Osteoblast (primary cell): ENCODE data around the gene C11orf91. TPM values are rescaled to one million over a fixed set of nuclear protein-coding genes. Genes with fewer than 3 reads are reported as not detected.
A peak's percentile ranks its signal among the peaks of the same experiment; 100 is the strongest.

Experiments used
- DNase-seq: peaks from one replicate; pipeline ENCODE4 v3.0.0; 2011; ENCODE audit warnings: low spot score, mixed read lengths; ENCODE audit not compliant: insufficient read length; ENCODE audit errors: missing footprints
- H2AFZ ChIP-seq: 2 replicates; pipeline ENCODE4 v1.6.0; 2011; ENCODE audit warnings: mild to moderate bottlenecking, low read length
- H3K27ac ChIP-seq: 2 replicates; pipeline ENCODE4 v1.5.1; 2011; ENCODE audit warnings: mild to moderate bottlenecking, low read depth, low read length, moderate library complexity
- H3K27me3 ChIP-seq: 2 replicates; pipeline ENCODE4 v1.6.0; 2012; ENCODE audit warnings: mild to moderate bottlenecking, control low read depth, inconsistent platforms, low read length, moderate library complexity; ENCODE audit not compliant: insufficient read depth
- H3K36me3 ChIP-seq: 2 replicates; pipeline ENCODE4 v1.5.1; 2011; ENCODE audit warnings: mild to moderate bottlenecking, low read length, control low read depth, moderate library complexity; ENCODE audit not compliant: insufficient read depth
- H3K4me1 ChIP-seq: 2 replicates; pipeline ENCODE4 v1.5.1; 2011; ENCODE audit warnings: mild to moderate bottlenecking, low read length, control low read depth, moderate library complexity; ENCODE audit not compliant: insufficient read depth
- H3K4me2 ChIP-seq: 2 replicates; pipeline ENCODE4 v1.6.0; 2011; ENCODE audit warnings: mild to moderate bottlenecking, low read length; ENCODE audit not compliant: insufficient read depth
- H3K4me3 ChIP-seq: fragments of 200-600 bp; sonication (generic); 3 replicates; pipeline ENCODE4 v1.5.1; 2012; ENCODE audit warnings: mild to moderate bottlenecking, low read length, inconsistent platforms; ENCODE audit not compliant: insufficient read depth
- H3K79me2 ChIP-seq: 2 replicates; pipeline ENCODE4 v1.6.0; 2012; ENCODE audit warnings: mild to moderate bottlenecking, low read length, control low read depth, inconsistent platforms; ENCODE audit not compliant: insufficient read depth
- H3K9me3 ChIP-seq: 2 replicates; pipeline ENCODE4 v1.5.1; 2011; ENCODE audit warnings: low read depth, low read length, control low read depth
- H4K20me1 ChIP-seq: 2 replicates; pipeline ENCODE4 v1.6.0; 2012; ENCODE audit warnings: mild to moderate bottlenecking, low read length, control low read depth; ENCODE audit not compliant: insufficient read depth
- total RNA-seq: library from RNA; depleted of rRNA; stranded (reverse); fragments of >200 nt; gene quantifications from 2 replicates; pipeline ENCODE4 v1.2.3, GENCODE V29; 2012
- TF ChIP-seq, protein P1 (sequence below): IDR thresholded peaks from 2 replicates; pipeline ENCODE4 v1.5.1; 2011; ENCODE audit warnings: mild to moderate bottlenecking, low read depth, low read length, moderate library complexity; ENCODE audit errors: extremely low read depth

The C11orf91 gene
- total RNA-seq, 1 donor = not detected

- H3K4me3 ChIP-seq = no peak overlapping the region
- no peak for DNase-seq
- no peak overlapping the region for H3K4me2 ChIP-seq
- H2AFZ ChIP-seq = no peak overlapping the region
- no peaks in the 10 kb centered on the region for H3K9me3 ChIP-seq
- peaks cover 39% of the 10 kb centered on the region for H3K4me1 ChIP-seq
- H3K27me3 ChIP-seq = no peaks in the 10 kb centered on the region
- H3K27ac ChIP-seq = no peak overlapping the region
- H3K36me3 ChIP-seq = no peaks in the 10 kb centered on the region
- TF ChIP-seq, protein P1, sequence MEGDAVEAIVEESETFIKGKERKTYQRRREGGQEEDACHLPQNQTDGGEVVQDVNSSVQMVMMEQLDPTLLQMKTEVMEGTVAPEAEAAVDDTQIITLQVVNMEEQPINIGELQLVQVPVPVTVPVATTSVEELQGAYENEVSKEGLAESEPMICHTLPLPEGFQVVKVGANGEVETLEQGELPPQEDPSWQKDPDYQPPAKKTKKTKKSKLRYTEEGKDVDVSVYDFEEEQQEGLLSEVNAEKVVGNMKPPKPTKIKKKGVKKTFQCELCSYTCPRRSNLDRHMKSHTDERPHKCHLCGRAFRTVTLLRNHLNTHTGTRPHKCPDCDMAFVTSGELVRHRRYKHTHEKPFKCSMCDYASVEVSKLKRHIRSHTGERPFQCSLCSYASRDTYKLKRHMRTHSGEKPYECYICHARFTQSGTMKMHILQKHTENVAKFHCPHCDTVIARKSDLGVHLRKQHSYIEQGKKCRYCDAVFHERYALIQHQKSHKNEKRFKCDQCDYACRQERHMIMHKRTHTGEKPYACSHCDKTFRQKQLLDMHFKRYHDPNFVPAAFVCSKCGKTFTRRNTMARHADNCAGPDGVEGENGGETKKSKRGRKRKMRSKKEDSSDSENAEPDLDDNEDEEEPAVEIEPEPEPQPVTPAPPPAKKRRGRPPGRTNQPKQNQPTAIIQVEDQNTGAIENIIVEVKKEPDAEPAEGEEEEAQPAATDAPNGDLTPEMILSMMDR = peak; percentile 84
- no peaks in the 10 kb centered on the region for H3K79me2 ChIP-seq
- H4K20me1 ChIP-seq = no peaks in the 10 kb centered on the region
These were observed 12.7 kb downstream of the C11orf91 start for GRCh38 chr11:33687733-33688479.

GRCh38 chr11:33685082-33685481 lies 15.5 kb downstream of the C11orf91 start:
- no peak for DNase-seq
- TF ChIP-seq, protein P1 = no peak
- Histone ChIP-seq H3K4me3 (no peak overlapping the region), H3K36me3 (no peaks in the 10 kb centered on the region), H3K79me2 (no peaks in the 10 kb centered on the region), H4K20me1 (no peaks in the 10 kb centered on the region), H3K4me2 (no peak overlapping the region), H3K27me3 (no peaks in the 10 kb centered on the region), H2AFZ (peak overlapping the region; percentile 29), H3K4me1 (peaks cover 18% of the 10 kb centered on the region), H3K27ac (no peak overlapping the region), H3K9me3 (no peaks in the 10 kb centered on the region)

DNA sequence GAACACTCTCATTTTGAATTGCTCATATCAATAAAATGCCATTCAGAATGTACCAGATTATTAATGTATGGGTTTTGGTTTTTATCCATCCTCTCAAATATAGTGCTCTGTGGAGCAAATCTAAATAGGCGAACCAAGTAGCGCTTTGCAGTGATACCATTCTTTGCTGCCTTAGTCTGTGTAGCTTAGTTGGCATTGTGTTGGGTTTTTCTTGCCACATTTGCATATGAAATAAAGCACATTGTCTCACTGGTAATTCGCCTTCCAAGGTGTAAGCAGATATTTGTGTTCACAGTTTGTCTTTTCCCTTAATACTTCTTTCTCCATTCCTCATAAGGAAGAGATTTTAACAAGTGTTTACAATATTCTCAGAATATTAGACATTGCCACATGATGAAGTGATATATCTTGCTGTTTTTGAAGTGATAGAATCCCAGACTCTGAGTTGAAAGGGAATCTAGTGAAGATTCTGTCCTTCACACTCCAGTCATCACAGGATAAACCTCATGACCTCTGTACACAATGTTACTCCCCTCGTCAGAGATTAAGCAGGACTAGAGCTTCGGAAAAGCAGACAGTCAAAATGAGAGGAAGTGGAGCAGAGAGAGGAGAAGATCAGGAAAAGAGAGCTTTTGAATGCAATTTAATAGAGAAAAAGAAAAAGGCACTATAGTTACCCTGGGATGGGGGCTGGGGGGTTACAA lies 16.5 kb downstream of the C11orf91 start:
- no peaks in the 10 kb centered on the region for H3K27me3 ChIP-seq
- TF ChIP-seq, protein P1 = no peak
- H3K4me2 ChIP-seq = no peak overlapping the region
- H3K4me1 ChIP-seq = peaks cover 8% of the 10 kb centered on the region
- H3K36me3 ChIP-seq = no peaks in the 10 kb centered on the region
- H3K27ac ChIP-seq = no peak overlapping the region
- no peaks in the 10 kb centered on the region for H3K79me2 ChIP-seq
- H2AFZ ChIP-seq = no peak overlapping the region
- no peaks in the 10 kb centered on the region for H4K20me1 ChIP-seq
- no peaks in the 10 kb centered on the region for H3K9me3 ChIP-seq
- DNase-seq = no peak
- no peak overlapping the region for H3K4me3 ChIP-seq

GRCh38 chr11:33682446-33682845 lies 18.2 kb downstream of the C11orf91 start:
- H3K79me2 ChIP-seq = no peaks in the 10 kb centered on the region
- H4K20me1 ChIP-seq = no peaks in the 10 kb centered on the region
- TF ChIP-seq, protein P1 = peak; percentile 8
- no peaks in the 10 kb centered on the region for H3K36me3 ChIP-seq
- H3K27ac ChIP-seq = no peak overlapping the region
- no peaks in the 10 kb centered on the region for H3K9me3 ChIP-seq
- H3K4me3 ChIP-seq = no peak overlapping the region
- H2AFZ ChIP-seq = peak overlapping the region; percentile 66
- DNase-seq = no peak
- no peak overlapping the region for H3K4me2 ChIP-seq
- H3K27me3 ChIP-seq = no peaks in the 10 kb centered on the region
- H3K4me1 ChIP-seq = peaks cover 4% of the 10 kb centered on the region
